LNCAP (cell line): ENCODE data around the gene MDGA2.

Source experiments
- CTCF ChIP-seq: fragments of 450-650 bp; IDR thresholded peaks from 2 replicates; pipeline ENCODE4 v1.5.1; 2017; ENCODE audit warnings: mild to moderate bottlenecking

Gene MDGA2

GRCh38 chr14:47511829-47512228 is 163.6 kb downstream of the MDGA2 start:
- TF ChIP-seq CTCF: no peak

- no peak for TF ChIP-seq CTCF
Observed at GRCh38 chr14:47509957-47510356, 165.4 kb downstream of the MDGA2 start.

GRCh38 chr14:47507861-47508260 is 167.5 kb downstream of the MDGA2 start:
- TF ChIP-seq CTCF: no peak

GRCh38 chr14:47500369-47500768 is 175.0 kb downstream of the MDGA2 start:
- no peak for TF ChIP-seq CTCF

GRCh38 chr14:47490766-47491165 is 184.6 kb downstream of the MDGA2 start:
- no peak for TF ChIP-seq CTCF

DNA sequence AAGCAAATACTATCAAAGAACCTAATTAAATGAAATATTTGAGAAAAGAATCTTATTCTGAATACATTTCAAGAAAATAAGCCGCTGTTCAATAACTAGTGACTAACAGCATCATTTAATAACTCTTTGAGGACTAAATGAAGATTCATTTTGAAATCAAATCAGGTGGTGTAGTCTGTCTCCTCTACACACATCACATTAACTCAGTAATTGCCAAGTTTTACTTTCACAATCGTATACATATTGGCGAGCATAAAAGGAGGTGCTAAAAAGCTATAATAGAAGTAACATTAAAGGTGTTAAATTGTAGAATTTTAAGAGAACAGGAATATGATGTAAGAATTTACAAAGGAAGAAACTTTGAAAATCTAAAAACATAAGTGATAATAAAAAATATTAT is 185.1 kb downstream of the MDGA2 start:
- TF ChIP-seq CTCF: no peak

DNA sequence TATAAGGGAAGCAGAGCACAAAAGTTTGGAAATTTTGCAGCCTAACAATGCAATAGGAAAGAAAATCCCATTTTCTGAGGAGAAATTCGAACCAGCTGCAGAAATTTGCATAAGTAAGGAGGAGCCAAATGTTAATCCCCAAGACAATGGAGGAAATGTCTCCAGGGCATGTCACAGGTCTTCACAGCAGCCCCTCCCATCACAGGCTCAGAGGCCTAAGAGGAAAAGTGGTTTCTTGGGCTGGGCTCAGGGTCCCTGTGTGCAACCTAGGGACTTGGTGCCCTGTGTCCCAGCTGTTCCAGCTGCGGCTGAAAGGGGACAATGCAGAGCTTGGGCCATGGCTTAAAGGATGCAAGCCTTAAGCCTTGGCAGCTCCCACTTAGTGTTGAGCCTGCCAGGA is 190.0 kb downstream of the MDGA2 start:
- TF ChIP-seq CTCF: no peak

GRCh38 chr14:47483449-47483848 is 192.0 kb downstream of the MDGA2 start:
- TF ChIP-seq CTCF: no peak
